ENCODE data around the gene ITPRID2.

Gene ITPRID2

GRCh38 chr2:181971032-181971431 is 79.5 kb downstream of the ITPRID2 start:
- H3K4me3 ChIP-seq (ENCODE audit: low read depth, low read length) = no peak overlapping the region
- no peaks in the 10 kb centered on the region for H3K4me1 ChIP-seq
- no peaks in the 10 kb centered on the region for H3K79me2 ChIP-seq
- no peak for TF ChIP-seq CTCF (IDR thresholded peaks at IDR 0.05)
- H3K4me2 ChIP-seq (ENCODE audit: low read length) = no peak overlapping the region
- H3K27me3 ChIP-seq (ENCODE audit: control insufficient read depth, insufficient read depth, low read length) = no peaks in the 10 kb centered on the region
- no peak overlapping the region for H3K9ac ChIP-seq
- H2AFZ ChIP-seq = no peak overlapping the region
- no peak overlapping the region for H3K27ac ChIP-seq
- no peaks in the 10 kb centered on the region for H3K9me3 ChIP-seq (ENCODE audit: control insufficient read depth, low read length)
- H3K36me3 ChIP-seq (ENCODE audit: control insufficient read depth, insufficient read depth, low read length) = no peaks in the 10 kb centered on the region

GRCh38 chr2:181972431-181973170 is 81.1 kb downstream of the ITPRID2 start:
- H3K27me3 ChIP-seq (ENCODE audit: control insufficient read depth, insufficient read depth, low read length) = no peaks in the 10 kb centered on the region
- no peak overlapping the region for H2AFZ ChIP-seq
- no peak overlapping the region for H3K27ac ChIP-seq
- H3K9ac ChIP-seq = no peak overlapping the region
- H3K9me3 ChIP-seq (ENCODE audit: control insufficient read depth, low read length) = no peaks in the 10 kb centered on the region
- TF ChIP-seq CTCF (IDR thresholded peaks at IDR 0.05) = no peak
- H3K4me1 ChIP-seq = no peaks in the 10 kb centered on the region
- no peak overlapping the region for H3K4me2 ChIP-seq (ENCODE audit: low read length)
- H3K79me2 ChIP-seq = no peaks in the 10 kb centered on the region
- H3K36me3 ChIP-seq (ENCODE audit: control insufficient read depth, insufficient read depth, low read length) = no peaks in the 10 kb centered on the region
- H3K4me3 ChIP-seq (ENCODE audit: low read depth, low read length) = no peak overlapping the region

GRCh38 chr2:181973171-181973783 is 81.7 kb downstream of the ITPRID2 start:
- Histone ChIP-seq H3K4me2 (ENCODE audit: low read length) (no peak overlapping the region), H3K9ac (no peak overlapping the region), H3K27ac (no peak overlapping the region), H3K79me2 (no peaks in the 10 kb centered on the region), H2AFZ (no peak overlapping the region), H3K36me3 (ENCODE audit: control insufficient read depth, insufficient read depth, low read length) (no peaks in the 10 kb centered on the region), H3K9me3 (ENCODE audit: control insufficient read depth, low read length) (no peaks in the 10 kb centered on the region), H3K4me3 (ENCODE audit: low read depth, low read length) (no peak overlapping the region), H3K4me1 (no peaks in the 10 kb centered on the region), H3K27me3 (ENCODE audit: control insufficient read depth, insufficient read depth, low read length) (no peaks in the 10 kb centered on the region)
- TF ChIP-seq CTCF (IDR thresholded peaks at IDR 0.05) = no peak

- no peak overlapping the region for H3K4me3 ChIP-seq (ENCODE audit: low read depth, low read length)
- H3K9ac ChIP-seq = no peak overlapping the region
- no peak overlapping the region for H3K27ac ChIP-seq
- TF ChIP-seq CTCF (IDR thresholded peaks at IDR 0.05) = no peak
- H3K36me3 ChIP-seq (ENCODE audit: control insufficient read depth, insufficient read depth, low read length) = no peaks in the 10 kb centered on the region
- H3K79me2 ChIP-seq = no peaks in the 10 kb centered on the region
- no peaks in the 10 kb centered on the region for H3K9me3 ChIP-seq (ENCODE audit: control insufficient read depth, low read length)
- no peaks in the 10 kb centered on the region for H3K4me1 ChIP-seq
- no peak overlapping the region for H3K4me2 ChIP-seq (ENCODE audit: low read length)
- H2AFZ ChIP-seq = no peak overlapping the region
- no peaks in the 10 kb centered on the region for H3K27me3 ChIP-seq (ENCODE audit: control insufficient read depth, insufficient read depth, low read length)
Measured at GRCh38 chr2:181977661-181978350, 86.3 kb downstream of the ITPRID2 start.
